NCI-H82 treated with DMSO at 0.1 percent for 48 hours (cell line): ENCODE data around the gene SGK2.
"Not testable (repeated sequence)": the region's sequence is repeated elsewhere in the genome, so short reads cannot be mapped to it uniquely, and the experiment has no call there.

Experiments
- DNase-seq: peaks from one replicate; lab custom pipeline; 2025; ENCODE audit not compliant: unreplicated experiment; lab: John Stamatoyannopoulos, UW

The SGK2 gene

DNA sequence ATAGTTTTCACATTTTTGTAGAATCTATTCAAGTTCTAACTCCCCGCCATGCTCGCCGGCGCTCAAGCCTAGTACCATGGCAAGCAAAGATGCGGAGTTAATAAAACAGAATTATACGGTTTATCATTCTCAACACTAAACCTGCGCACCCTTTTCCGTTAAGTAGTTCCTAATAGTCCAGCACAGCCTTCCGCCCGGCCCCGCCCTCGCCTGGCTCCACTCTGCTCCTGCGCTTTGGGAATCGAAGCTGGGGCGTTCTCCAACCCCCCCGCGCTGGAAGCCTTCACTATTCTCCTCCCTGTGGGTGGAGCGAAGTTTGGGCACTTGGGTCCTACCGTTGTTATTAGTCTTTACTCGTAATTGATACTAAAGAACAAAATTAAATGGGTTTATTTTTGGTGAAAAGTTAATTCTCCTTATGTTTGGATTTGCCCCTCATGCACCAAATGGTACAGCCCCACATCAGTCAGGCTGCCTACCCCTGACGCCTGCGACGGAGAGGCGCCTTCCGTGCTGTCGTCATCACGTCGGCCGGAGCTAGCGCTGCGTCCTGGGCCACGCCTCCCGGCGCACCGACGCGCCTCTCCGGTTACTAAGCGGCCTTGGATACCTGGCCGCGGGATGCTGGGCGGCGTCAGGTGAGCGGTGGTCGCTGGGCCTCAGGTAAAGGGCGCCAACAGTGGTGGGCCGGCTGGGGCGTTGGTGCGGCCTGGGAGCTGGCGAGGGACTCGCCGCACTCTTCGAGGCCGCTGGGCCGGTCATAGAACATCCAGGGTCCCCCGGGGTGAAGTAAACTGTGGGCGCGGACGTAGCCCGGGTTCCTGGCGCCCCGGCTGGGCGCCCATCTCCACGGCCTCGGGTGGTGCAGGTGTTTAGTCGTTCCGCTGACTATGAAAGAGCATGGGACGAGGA, 31.8 kb downstream of the SGK2 start, which contains the start of gene IFT52:
TSS of gene IFT52 (plus strand) at position 546 of the 912 bp plus-strand sequence. CDS start 3,762 bp downstream, outside the sequence.
- peak; percentile 86 for DNase-seq

DNA sequence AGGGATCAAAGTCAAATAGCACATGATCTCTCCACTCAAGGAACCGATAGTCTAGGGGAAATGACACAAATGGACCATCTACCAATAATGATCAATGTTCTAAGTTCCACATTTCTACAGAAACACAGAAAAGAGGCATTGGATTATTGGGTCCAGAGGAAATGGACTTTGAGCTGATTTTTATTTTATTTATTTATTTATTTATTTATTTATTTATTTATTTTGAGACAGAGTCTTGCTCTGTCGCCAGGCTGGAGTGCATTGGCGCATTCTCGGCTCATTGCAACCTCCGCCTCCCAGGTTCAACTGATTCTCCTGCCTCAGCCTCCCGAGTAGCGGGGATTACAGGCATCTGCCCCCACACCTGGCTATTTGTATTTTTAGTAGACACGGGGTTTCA, 43.1 kb downstream of the SGK2 start:
- DNase-seq: not testable (repeated sequence)

DNA sequence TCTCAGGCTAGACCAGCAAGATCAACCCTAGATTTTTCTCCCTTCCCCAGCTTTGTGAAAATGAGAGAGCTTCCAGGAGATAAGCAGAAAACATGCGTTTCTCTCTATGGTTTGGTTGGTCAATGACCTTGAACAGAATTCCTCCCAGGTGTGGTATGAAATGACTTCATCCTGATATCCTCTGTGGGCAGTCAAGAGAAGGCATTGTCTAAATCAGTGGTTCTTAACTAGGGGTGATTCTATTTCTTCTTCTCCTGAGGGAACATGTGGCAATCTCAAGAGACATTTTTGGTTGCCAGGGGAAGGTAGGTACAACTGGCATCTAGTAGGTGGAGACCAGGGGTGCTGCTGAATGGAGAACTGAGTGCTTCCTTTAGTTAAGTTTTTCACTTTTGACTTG, 44.3 kb downstream of the SGK2 start:
- no peak for DNase-seq

GRCh38 chr20:43605715-43606114, 46.9 kb downstream of the SGK2 start:
- DNase-seq: no peak

DNA sequence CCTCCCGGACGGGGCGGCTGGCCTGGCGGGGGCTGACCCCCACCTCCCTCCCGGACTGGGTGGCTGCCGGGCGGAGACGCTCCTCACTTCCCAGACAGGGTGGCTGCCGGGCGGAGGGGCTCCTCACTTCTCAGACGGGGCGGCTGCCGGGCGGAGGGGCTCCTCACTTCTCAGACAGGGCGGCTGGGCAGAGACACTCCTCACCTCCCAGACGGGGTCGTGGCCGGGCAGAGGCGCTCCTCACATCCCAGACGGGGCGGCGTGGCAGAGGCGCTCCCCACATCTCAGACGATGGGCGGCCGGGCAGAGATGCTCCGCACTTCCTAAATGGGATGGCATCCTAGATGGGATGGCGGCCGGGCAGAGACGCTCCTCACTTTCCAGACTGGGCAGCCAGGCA, 48.5 kb downstream of the SGK2 start:
- not testable (repeated sequence) for DNase-seq

GRCh38 chr20:43631598-43631997, 72.8 kb downstream of the SGK2 start:
- DNase-seq: no peak
